Measurements from ENCODE around the gene GAS2L1.

The GAS2L1 gene

DNA sequence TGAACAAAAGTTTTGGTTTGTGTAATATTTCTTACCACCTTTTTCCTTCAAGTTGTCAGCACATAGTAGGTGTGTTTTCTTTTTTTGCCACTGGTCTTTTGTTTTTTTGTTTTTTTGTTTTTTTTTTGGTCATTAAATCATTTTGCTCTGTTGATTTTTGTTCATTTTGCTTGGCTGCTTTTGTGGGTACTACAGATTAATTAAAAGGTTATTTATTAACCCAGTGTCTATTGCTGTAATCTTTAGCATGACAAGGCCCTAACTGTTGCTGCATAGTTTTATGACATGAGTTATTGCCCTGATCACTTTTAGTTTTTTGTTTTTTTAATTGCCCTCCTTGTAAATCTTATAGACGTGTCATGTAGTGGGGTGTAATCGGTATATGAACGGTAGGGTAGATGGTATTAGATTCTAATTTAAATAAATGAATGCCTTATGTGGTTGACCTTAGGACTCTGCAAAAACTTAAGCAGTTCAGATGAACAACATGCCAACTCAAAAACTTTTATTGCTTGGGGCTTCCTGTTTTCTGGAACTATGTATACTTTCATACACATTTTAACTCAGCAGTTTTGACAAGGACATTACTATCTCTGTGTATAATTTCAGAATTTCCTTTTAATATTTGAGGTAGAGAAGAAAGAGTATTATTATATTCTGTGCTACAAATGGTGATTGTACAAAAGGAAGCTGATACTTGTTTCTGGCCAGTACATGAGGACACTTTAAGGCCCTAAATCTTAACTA is 30.5 kb upstream of the GAS2L1 start:
- ChIA-PET CTCF (interaction anchor here (0.6 to 0.7 kb wide), 2 partner anchors 189 to 278 kb away, joined by 3 read pairs; partner anchors contain the start of gene THOC5), POLR2A (interaction anchor here (1.0 to 1.8 kb wide), 2 partner anchors 9 to 11 kb away, joined by 3 to 12 read pairs; no protein-coding TSS in a partner anchor)
- Histone ChIP-seq H3K4me3 (ENCODE audit: low read depth, low read length) (no peak overlapping the region), H3K27ac (ENCODE audit: extremely low read depth, low read depth, low read length) (peak overlapping the region; percentile 14; the same call in 1 of the 2 replicates), H3K4me1 (ENCODE audit: control insufficient read depth, insufficient read depth, low read length) (peaks cover 3% of the 10 kb centered on the region), H3K9me3 (ENCODE audit: control insufficient read depth, insufficient read depth, low read depth, low read length) (no peaks in the 10 kb centered on the region), H3K36me3 (ENCODE audit: control insufficient read depth in 2 of 2, insufficient read depth in 1 of 2, low read length in 2 of 2) (peaks cover 76 to 97% of the 10 kb centered on the region in 2 experiments)
- TF ChIP-seq SCRT2 (tag by site-specific recombination; IDR thresholded peaks at IDR 0.05) (peak; percentile 64), ZNF426 (tag by site-specific recombination; IDR thresholded peaks at IDR 0.05) (no peak), SCRT1 (tag by site-specific recombination; IDR thresholded peaks at IDR 0.05; ENCODE audit: borderline replicate concordance) (peak; percentile 48; the same call in 1 of the 2 replicates), FEZF1 (tag by site-specific recombination; IDR thresholded peaks at IDR 0.05) (peak; percentile 54; the same call in 1 of the 2 replicates), ZNF24 (tag by site-specific recombination; IDR thresholded peaks at IDR 0.05) (no peak)
- TF ChIP-seq, protein P1, sequence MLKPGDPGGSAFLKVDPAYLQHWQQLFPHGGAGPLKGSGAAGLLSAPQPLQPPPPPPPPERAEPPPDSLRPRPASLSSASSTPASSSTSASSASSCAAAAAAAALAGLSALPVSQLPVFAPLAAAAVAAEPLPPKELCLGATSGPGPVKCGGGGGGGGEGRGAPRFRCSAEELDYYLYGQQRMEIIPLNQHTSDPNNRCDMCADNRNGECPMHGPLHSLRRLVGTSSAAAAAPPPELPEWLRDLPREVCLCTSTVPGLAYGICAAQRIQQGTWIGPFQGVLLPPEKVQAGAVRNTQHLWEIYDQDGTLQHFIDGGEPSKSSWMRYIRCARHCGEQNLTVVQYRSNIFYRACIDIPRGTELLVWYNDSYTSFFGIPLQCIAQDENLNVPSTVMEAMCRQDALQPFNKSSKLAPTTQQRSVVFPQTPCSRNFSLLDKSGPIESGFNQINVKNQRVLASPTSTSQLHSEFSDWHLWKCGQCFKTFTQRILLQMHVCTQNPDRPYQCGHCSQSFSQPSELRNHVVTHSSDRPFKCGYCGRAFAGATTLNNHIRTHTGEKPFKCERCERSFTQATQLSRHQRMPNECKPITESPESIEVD (tag by site-specific recombination; IDR thresholded peaks at IDR 0.05), result peak; percentile 53

DNA sequence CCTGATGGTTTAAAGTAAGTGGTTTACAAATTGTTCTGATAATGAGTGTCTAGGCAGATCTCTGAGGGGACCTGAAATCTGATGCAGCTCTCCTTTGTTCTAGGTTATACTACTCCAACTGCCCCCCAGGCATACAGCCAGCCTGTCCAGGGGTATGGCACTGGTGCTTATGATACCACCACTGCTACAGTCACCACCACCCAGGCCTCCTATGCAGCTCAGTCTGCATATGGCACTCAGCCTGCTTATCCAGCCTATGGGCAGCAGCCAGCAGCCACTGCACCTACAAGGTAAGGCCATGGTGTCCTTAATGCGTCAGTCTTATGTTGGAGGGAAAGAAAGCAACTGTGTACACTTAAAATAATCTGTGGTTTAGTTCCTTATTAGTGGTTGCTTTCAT is 28.5 kb upstream of the GAS2L1 start:
- Histone ChIP-seq H3K27ac (ENCODE audit: extremely low read depth, low read depth, low read length) (no peak overlapping the region), H3K4me3 (ENCODE audit: low read depth, low read length) (no peak overlapping the region), H3K36me3 (ENCODE audit: control insufficient read depth in 2 of 2, insufficient read depth in 1 of 2, low read length in 2 of 2) (peaks cover 89 to 97% of the 10 kb centered on the region in 2 experiments), H3K9me3 (ENCODE audit: control insufficient read depth, insufficient read depth, low read depth, low read length) (no peaks in the 10 kb centered on the region), H3K4me1 (ENCODE audit: control insufficient read depth, insufficient read depth, low read length) (0 out of 2 replicates have a peak, but pooled peaks cover 2% of the 10 kb centered on the region)
- POLR2A ChIA-PET, result interaction anchor here (1.8 kb wide), 1 partner anchor 10 kb away, joined by 12 read pairs; no protein-coding TSS in a partner anchor
- TF ChIP-seq GLIS1 (tag by site-specific recombination; IDR thresholded peaks at IDR 0.05) (peak; percentile 83), ZNF133 (tag by site-specific recombination; IDR thresholded peaks at IDR 0.05) (no peak), ZFHX2 (tag by site-specific recombination; conservative IDR thresholded peaks at IDR 0.05) (no peak), ZNF692 (tag by site-specific recombination; IDR thresholded peaks at IDR 0.05) (no peak)
- CTCF ChIA-PET, result interaction anchor here (1.1 kb wide), 1 partner anchor 10 kb away, joined by 6 read pairs; no protein-coding TSS in a partner anchor

- ChIA-PET CTCF (no interaction called here), POLR2A (no interaction called here)
- Histone ChIP-seq H3K4me3 (ENCODE audit: low read depth, low read length) (no peak overlapping the region), H3K27ac (ENCODE audit: extremely low read depth, low read depth, low read length) (no peak overlapping the region), H3K4me1 (ENCODE audit: control insufficient read depth, insufficient read depth, low read length) (no peaks in the 10 kb centered on the region), H3K9me3 (ENCODE audit: control insufficient read depth, insufficient read depth, low read depth, low read length) (no peaks in the 10 kb centered on the region), H3K36me3 (ENCODE audit: control insufficient read depth in 2 of 2, insufficient read depth in 1 of 2, low read length in 2 of 2) (peaks cover 95 to 97% of the 10 kb centered on the region in 2 experiments)
- TF ChIP-seq KLF8 (tag by site-specific recombination; IDR thresholded peaks at IDR 0.05) (no peak), MYNN (tag by site-specific recombination; IDR thresholded peaks at IDR 0.05; ENCODE audit: borderline replicate concordance) (no peak), ZNF558 (tag by site-specific recombination; IDR thresholded peaks at IDR 0.05) (no peak), ZNF549 (tag by site-specific recombination; IDR thresholded peaks at IDR 0.05) (no peak), BCL11B (tag by site-specific recombination; IDR thresholded peaks at IDR 0.05; ENCODE audit: low read depth) (no peak), ZNF155 (tag by site-specific recombination; IDR thresholded peaks at IDR 0.05) (no peak), ZNF704 (tag by site-specific recombination; IDR thresholded peaks at IDR 0.05) (no peak), ZSCAN4 (tag by site-specific recombination; IDR thresholded peaks at IDR 0.05) (no peak), ZNF629 (tag by site-specific recombination; IDR thresholded peaks at IDR 0.05) (no peak), ZNF341 (tag by site-specific recombination; IDR thresholded peaks at IDR 0.05; ENCODE audit: low read depth) (no peak)
- TF ChIP-seq, protein P2, sequence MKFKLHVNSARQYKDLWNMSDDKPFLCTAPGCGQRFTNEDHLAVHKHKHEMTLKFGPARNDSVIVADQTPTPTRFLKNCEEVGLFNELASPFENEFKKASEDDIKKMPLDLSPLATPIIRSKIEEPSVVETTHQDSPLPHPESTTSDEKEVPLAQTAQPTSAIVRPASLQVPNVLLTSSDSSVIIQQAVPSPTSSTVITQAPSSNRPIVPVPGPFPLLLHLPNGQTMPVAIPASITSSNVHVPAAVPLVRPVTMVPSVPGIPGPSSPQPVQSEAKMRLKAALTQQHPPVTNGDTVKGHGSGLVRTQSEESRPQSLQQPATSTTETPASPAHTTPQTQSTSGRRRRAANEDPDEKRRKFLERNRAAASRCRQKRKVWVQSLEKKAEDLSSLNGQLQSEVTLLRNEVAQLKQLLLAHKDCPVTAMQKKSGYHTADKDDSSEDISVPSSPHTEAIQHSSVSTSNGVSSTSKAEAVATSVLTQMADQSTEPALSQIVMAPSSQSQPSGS (tag by site-specific recombination; IDR thresholded peaks at IDR 0.05; ENCODE audit: low read depth), result no peak
- TF ChIP-seq, protein P3, sequence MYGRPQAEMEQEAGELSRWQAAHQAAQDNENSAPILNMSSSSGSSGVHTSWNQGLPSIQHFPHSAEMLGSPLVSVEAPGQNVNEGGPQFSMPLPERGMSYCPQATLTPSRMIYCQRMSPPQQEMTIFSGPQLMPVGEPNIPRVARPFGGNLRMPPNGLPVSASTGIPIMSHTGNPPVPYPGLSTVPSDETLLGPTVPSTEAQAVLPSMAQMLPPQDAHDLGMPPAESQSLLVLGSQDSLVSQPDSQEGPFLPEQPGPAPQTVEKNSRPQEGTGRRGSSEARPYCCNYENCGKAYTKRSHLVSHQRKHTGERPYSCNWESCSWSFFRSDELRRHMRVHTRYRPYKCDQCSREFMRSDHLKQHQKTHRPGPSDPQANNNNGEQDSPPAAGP (tag by site-specific recombination; IDR thresholded peaks at IDR 0.05), result no peak
Measured at GRCh38 chr22:29284196-29284595, 22.3 kb upstream of the GAS2L1 start.

All from HEK293 (cell line).